HepG2 (cell line): Measurements from ENCODE around the gene VPS18. TPM values are rescaled to one million over a fixed set of nuclear protein-coding genes. Genes with fewer than 3 reads are reported as not detected.
A peak's percentile ranks its signal among the peaks of the same experiment; 100 is the strongest.

Experiments
- ARNT ChIP-seq: fragments of 450-650 bp; IDR thresholded peaks from 2 replicates; pipeline ENCODE4 v1.6.1; 2017
- BCLAF1 ChIP-seq: fragments of 450-650 bp; IDR thresholded peaks from 2 replicates; pipeline ENCODE4 v1.6.1; 2017; ENCODE audit warnings: mild to moderate bottlenecking
- CAMTA2 ChIP-seq: sonication (generic); formaldehyde crosslinking; IDR thresholded peaks from 2 replicates; pipeline ENCODE4 v1.4.0; 2020; ENCODE audit warnings: mild to moderate bottlenecking, missing genetic modification reagents, borderline replicate concordance
- CREM ChIP-seq, 2 experiments: sonication (generic) in 1 of 2; formaldehyde crosslinking in 1 of 2; IDR thresholded peaks; 2 replicates each; pipeline versions ENCODE4 v1.4.0 to v1.6.1; 2016 to 2020; ENCODE audit warnings: antibody characterized with exemption in 1 of 2, mild to moderate bottlenecking in 1 of 2, missing genetic modification reagents in 1 of 2
- CSRNP1 ChIP-seq: sonication (generic); formaldehyde crosslinking; IDR thresholded peaks from 2 replicates; pipeline ENCODE4 v1.8.1; 2023; ENCODE audit warnings: mild to moderate bottlenecking, missing genetic modification reagents
- EZH2 ChIP-seq: conservative IDR thresholded peaks from 2 replicates; pipeline ENCODE4 v1.6.1; 2012; ENCODE audit warnings: mild to moderate bottlenecking, low read depth, low read length, moderate library complexity
- GMEB2 ChIP-seq: IDR thresholded peaks from 2 replicates; pipeline ENCODE4 v1.6.1; 2016; ENCODE audit warnings: missing biosample characterization, missing genetic modification reagents, low read depth
- HCFC1 ChIP-seq: fragments of 150-350 bp; IDR thresholded peaks from 2 replicates; pipeline ENCODE4 v1.6.1; 2014; ENCODE audit warnings: low read depth, low read length
- IRF2 ChIP-seq: IDR thresholded peaks from 2 replicates; pipeline ENCODE4 v1.6.1; 2018; ENCODE audit warnings: missing genetic modification reagents, missing compliant biosample characterization
- KAT7 ChIP-seq: IDR thresholded peaks from 2 replicates; pipeline ENCODE4 v1.6.1; 2018; ENCODE audit warnings: borderline replicate concordance, missing compliant biosample characterization
- KMT2A ChIP-seq: sonication (generic); formaldehyde crosslinking; IDR thresholded peaks from 2 replicates; pipeline ENCODE4 v1.4.0; 2020; ENCODE audit warnings: missing genetic modification reagents
- MED13 ChIP-seq: sonication (generic); formaldehyde crosslinking; IDR thresholded peaks from 2 replicates; pipeline ENCODE4 v1.5.0; 2020; ENCODE audit warnings: missing genetic modification reagents
- NFKB2 ChIP-seq: sonication (generic); formaldehyde crosslinking; IDR thresholded peaks from 2 replicates; pipeline ENCODE4 v1.4.0; 2020; ENCODE audit warnings: missing genetic modification reagents, borderline replicate concordance
- POLR2A ChIP-seq, 2 experiments: IDR thresholded peaks; 2 replicates each; pipeline ENCODE4 v1.6.1; 2011; ENCODE audit warnings: low read depth in 2 of 2, low read length in 2 of 2, mild to moderate bottlenecking in 1 of 2, moderate library complexity in 1 of 2; ENCODE audit not compliant: insufficient read depth in 1 of 2
- RORA ChIP-seq: sonication (generic); formaldehyde crosslinking; IDR thresholded peaks from 2 replicates; pipeline ENCODE4 v1.5.0; 2020; ENCODE audit warnings: mild to moderate bottlenecking, missing genetic modification reagents, moderate library complexity
- SAP130 ChIP-seq: IDR thresholded peaks from 2 replicates; pipeline ENCODE4 v1.6.1; 2016; ENCODE audit warnings: low read depth
- SRF ChIP-seq: IDR thresholded peaks from 2 replicates; pipeline ENCODE4 v1.6.1; 2011; ENCODE audit warnings: mild to moderate bottlenecking, low read depth, low read length, moderate library complexity
- YEATS4 ChIP-seq: sonication (generic); formaldehyde crosslinking; IDR thresholded peaks from 2 replicates; pipeline ENCODE4 v1.4.0; 2020; ENCODE audit warnings: missing genetic modification reagents, borderline replicate concordance
- ZBTB2 ChIP-seq: sonication (generic); formaldehyde crosslinking; IDR thresholded peaks from 2 replicates; pipeline ENCODE4 v1.8.0; 2022; ENCODE audit warnings: low read depth, missing genetic modification reagents
- ZBTB20 ChIP-seq: sonication (generic); formaldehyde crosslinking; IDR thresholded peaks from 2 replicates; pipeline ENCODE4 v1.8.1; 2023; ENCODE audit warnings: missing genetic modification reagents, low read depth, mild to moderate bottlenecking, borderline replicate concordance
- ZNF263 ChIP-seq: sonication (generic); formaldehyde crosslinking; IDR thresholded peaks from 2 replicates; pipeline ENCODE4 v1.4.0; 2020; ENCODE audit warnings: missing genetic modification reagents
- ZNF264 ChIP-seq: sonication (generic); formaldehyde crosslinking; IDR thresholded peaks from 2 replicates; pipeline ENCODE4 v1.4.0; 2020; ENCODE audit warnings: missing genetic modification reagents
- ZNF274 ChIP-seq: sonication (generic); formaldehyde crosslinking; IDR thresholded peaks from 2 replicates; pipeline ENCODE4 v1.5.1; 2020; ENCODE audit warnings: mild to moderate bottlenecking, missing genetic modification reagents
- ZNF563 ChIP-seq: sonication (generic); formaldehyde crosslinking; IDR thresholded peaks from 2 replicates; pipeline ENCODE4 v1.8.0; 2022; ENCODE audit warnings: mild to moderate bottlenecking, moderate library complexity, missing genetic modification reagents
- ZNF746 ChIP-seq: sonication (generic); formaldehyde crosslinking; IDR thresholded peaks from 2 replicates; pipeline ENCODE4 v1.8.0; 2022; ENCODE audit warnings: mild to moderate bottlenecking, missing genetic modification reagents
- polyA plus RNA-seq, 8 experiments: library from polyadenylated mRNA; depleted of rRNA in 3 of 8; stranded (reverse) in 7 of 8; unstranded in 1 of 8; fragments of >200 nt; fragmentation: Illumina TruSeq in 4 of 8; extraction: Trizol in 4 of 8; gene quantifications; 2 replicates each; pipeline versions ENCODE4 v1.2.1 to v1.2.3, GENCODE V29; 2011 to 2016; ENCODE audit warnings: low read depth in 4 of 8, missing spikeins in 1 of 8, mixed read lengths in 1 of 8; ENCODE audit not compliant: insufficient read depth in 1 of 8
- total RNA-seq, 5 experiments: library from RNA; depleted of rRNA; stranded (reverse); fragments of >200 nt; fragmentation: Illumina TruSeq; extraction: Trizol; gene quantifications; 2 replicates each; pipeline ENCODE4 v1.2.3, GENCODE V29; 2016; ENCODE audit warnings: low read depth in 1 of 5

Gene VPS18
- total and polyA plus RNA-seq, 2 of the 13 experiments (the other 11 are each of a cell fraction or from before 2014, with no cell fraction given), result 5.8 to 17.0 TPM

GRCh38 chr15:40928821-40929659 is 34.8 kb downstream of the VPS18 start, which contains the start of gene DLL4 (continued):
- no peak for TF ChIP-seq CSRNP1 (CRISPR knock-in tag)
- TF ChIP-seq RORA (CRISPR knock-in tag), result no peak
- TF ChIP-seq ZNF563 (CRISPR knock-in tag), result no peak
- no peak for TF ChIP-seq ZNF746
- TF ChIP-seq POLR2A (IDR thresholded peaks at IDR 0.05; ENCODE audit: insufficient read depth in 1 of 2, low read depth in 2 of 2, low read length in 2 of 2), result peak in 1 of 2 experiments; percentile 45; a peak in 1 of 4 replicates
- no peak for TF ChIP-seq MED13 (CRISPR knock-in tag)
- TF ChIP-seq NFKB2, result peak; percentile 7; the same call in 1 of the 2 replicates
- no peak for TF ChIP-seq BCLAF1
- TF ChIP-seq ZBTB2 (CRISPR knock-in tag), result no peak
- TF ChIP-seq YEATS4 (CRISPR knock-in tag), result no peak
- no peak for TF ChIP-seq CREM (IDR thresholded peaks at IDR 0.05)
- TF ChIP-seq CREM (CRISPR knock-in tag; IDR thresholded peaks at IDR 0.05), result no peak
- TF ChIP-seq ARNT, result no peak
- no peak for TF ChIP-seq ZNF263 (CRISPR knock-in tag)
- TF ChIP-seq ZNF264 (CRISPR knock-in tag), result no peak
- TF ChIP-seq ZNF274 (CRISPR knock-in tag), result no peak
- no peak for TF ChIP-seq SAP130
- TF ChIP-seq IRF2 (CRISPR knock-in tag), result no peak
- TF ChIP-seq KAT7 (CRISPR knock-in tag), result no peak; the same call in 1 of the 2 replicates
- TF ChIP-seq ZBTB20 (CRISPR knock-in tag), result no peak
- TF ChIP-seq EZH2, result no peak
- TF ChIP-seq CAMTA2 (CRISPR knock-in tag), result no peak
- no peak for TF ChIP-seq GMEB2
- no peak for TF ChIP-seq SRF
- TF ChIP-seq HCFC1, result no peak
- no peak for TF ChIP-seq KMT2A (CRISPR knock-in tag)
